Ishikawa (cell line): ENCODE results near the gene AK5.

Source experiments
- EGR1 ChIP-seq: IDR thresholded peaks from 2 replicates; pipeline ENCODE4 v1.6.1; 2012
- EP300 ChIP-seq: IDR thresholded peaks from 2 replicates; pipeline ENCODE4 v1.6.1; 2012; ENCODE audit warnings: borderline replicate concordance
- FOXM1 ChIP-seq: IDR thresholded peaks from 2 replicates; pipeline ENCODE4 v1.6.1; 2012; ENCODE audit warnings: low read depth, borderline replicate concordance
- RAD21 ChIP-seq: IDR thresholded peaks from 2 replicates; pipeline ENCODE4 v1.6.1; 2012; ENCODE audit warnings: low read depth
- REST ChIP-seq: IDR thresholded peaks from 2 replicates; pipeline ENCODE4 v1.6.1; 2012; ENCODE audit warnings: low read depth, mild to moderate bottlenecking
- TAF1 ChIP-seq: IDR thresholded peaks from 2 replicates; pipeline ENCODE4 v1.6.1; 2012; ENCODE audit warnings: low read depth, mild to moderate bottlenecking
- TEAD4 ChIP-seq: IDR thresholded peaks from 2 replicates; pipeline ENCODE4 v1.6.1; 2012
- YY1 ChIP-seq: IDR thresholded peaks from 2 replicates; pipeline ENCODE4 v1.6.1; 2012; ENCODE audit warnings: low read depth
- ZBTB7A ChIP-seq: IDR thresholded peaks from 2 replicates; pipeline ENCODE4 v1.6.1; 2012; ENCODE audit warnings: low read depth
- TF ChIP-seq, protein P1 (sequence below): IDR thresholded peaks from 2 replicates; pipeline ENCODE4 v1.6.1; 2012

DNA sequence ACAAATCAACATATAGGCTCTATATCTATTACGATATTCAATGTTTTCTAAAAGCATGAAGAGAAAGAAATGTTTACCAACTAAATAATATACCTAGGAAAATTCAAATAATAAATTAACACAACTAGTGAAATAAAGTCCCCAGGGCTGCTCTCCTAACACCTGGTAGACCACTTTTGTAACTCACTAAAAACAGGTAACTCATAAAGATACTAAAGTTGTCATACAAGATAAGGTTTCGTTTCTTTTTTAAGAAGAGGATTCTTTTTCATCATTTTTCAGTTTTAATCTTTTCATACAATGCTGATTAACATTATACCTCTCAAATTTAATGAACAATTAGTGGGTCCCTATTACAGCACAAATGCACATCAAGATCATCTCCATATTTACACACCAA lies 301.7 kb downstream of the AK5 start:
- TF ChIP-seq TAF1: no peak
- TF ChIP-seq REST: no peak
- no peak for TF ChIP-seq EP300
- TF ChIP-seq ZBTB7A: no peak
- TF ChIP-seq FOXM1: no peak
- no peak for TF ChIP-seq RAD21
- TF ChIP-seq YY1: no peak
- TF ChIP-seq EGR1: no peak
- TF ChIP-seq TEAD4: no peak
- TF ChIP-seq, protein P1, sequence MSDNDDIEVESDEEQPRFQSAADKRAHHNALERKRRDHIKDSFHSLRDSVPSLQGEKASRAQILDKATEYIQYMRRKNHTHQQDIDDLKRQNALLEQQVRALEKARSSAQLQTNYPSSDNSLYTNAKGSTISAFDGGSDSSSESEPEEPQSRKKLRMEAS: no peak
